CD14-positive monocyte (primary cell): Measurements from ENCODE around the gene BTD. TPM values are rescaled to one million over a fixed set of nuclear protein-coding genes. Genes with fewer than 3 reads are reported as not detected.

Source experiments
- DNase-seq, 3 donors: peaks; one replicate each; pipeline ENCODE4 v3.0.0-alpha.2; 2011 to 2022
- H2AFZ ChIP-seq: 2 replicates; pipeline ENCODE4 v1.6.0; 2012; ENCODE audit warnings: mild to moderate bottlenecking, low read depth, low read length, inconsistent platforms; ENCODE audit not compliant: insufficient read depth, poor library complexity, severe bottlenecking
- H3K27ac ChIP-seq, 2 donors: 1 replicate in 1 of 2; 2 replicates in 1 of 2; pipeline ENCODE4 v1.5.1; 2012 to 2013; ENCODE audit warnings: low read length in 2 of 2, control low read depth in 1 of 2, inconsistent platforms in 1 of 2, low read depth in 1 of 2, mild to moderate bottlenecking in 1 of 2
- H3K27me3 ChIP-seq, 2 donors: one replicate each; pipeline versions ENCODE4 v1.6.0 to v1.6.1; 2011 to 2013; ENCODE audit warnings: low read length in 2 of 2; ENCODE audit not compliant: control insufficient read depth in 2 of 2, insufficient read depth in 2 of 2
- H3K36me3 ChIP-seq, 2 donors: replicated peaks in 1 of 2; 1 replicate in 1 of 2; 2 replicates in 1 of 2; pipeline versions ENCODE4 v1.5.1 to v1.6.1; 2012 to 2013; ENCODE audit warnings: low read length in 2 of 2, control low read depth in 1 of 2, inconsistent platforms in 1 of 2, mild to moderate bottlenecking in 1 of 2; ENCODE audit not compliant: insufficient read depth in 2 of 2, control insufficient read depth in 1 of 2
- H3K4me1 ChIP-seq, 2 donors: 1 replicate in 1 of 2; 2 replicates in 1 of 2; pipeline versions ENCODE4 v1.5.1 to v1.6.1; 2012 to 2013; ENCODE audit warnings: low read length in 2 of 2, control low read depth in 1 of 2, inconsistent platforms in 1 of 2, mild to moderate bottlenecking in 1 of 2, moderate library complexity in 1 of 2; ENCODE audit not compliant: insufficient read depth in 2 of 2, control insufficient read depth in 1 of 2
- H3K4me2 ChIP-seq: replicated peaks from 2 replicates; pipeline ENCODE3; 2012; ENCODE audit warnings: low read length, moderate library complexity, mild to moderate bottlenecking; ENCODE audit not compliant: poor library complexity, severe bottlenecking; ENCODE audit errors: extremely low read depth
- H3K4me3 ChIP-seq, 3 experiments: fragments of 200-600 bp in 1 of 3; sonication (generic) in 1 of 3; replicated peaks in 1 of 3; 1 replicate in 2 of 3; 2 replicates in 1 of 3; pipeline ENCODE4 v1.5.1; 2011 to 2013; ENCODE audit warnings: low read length in 3 of 3, mild to moderate bottlenecking in 3 of 3, control low read depth in 2 of 3, low read depth in 2 of 3, inconsistent platforms in 1 of 3, moderate library complexity in 1 of 3
- H3K79me2 ChIP-seq: 2 replicates; pipeline ENCODE4 v1.6.0; 2012; ENCODE audit warnings: mild to moderate bottlenecking, control low read depth, inconsistent platforms, low read length, moderate library complexity; ENCODE audit not compliant: insufficient read depth
- H3K9ac ChIP-seq: 2 replicates; pipeline ENCODE4 v1.6.0; 2017; ENCODE audit warnings: low read length, mild to moderate bottlenecking; ENCODE audit not compliant: insufficient read depth, poor library complexity, severe bottlenecking
- H3K9me3 ChIP-seq, 2 donors: replicated peaks in 1 of 2; 1 replicate in 1 of 2; 2 replicates in 1 of 2; pipeline versions ENCODE4 v1.5.1 to v1.6.1; 2012 to 2013; ENCODE audit warnings: low read length in 2 of 2, control low read depth in 1 of 2; ENCODE audit not compliant: control insufficient read depth in 1 of 2, insufficient read depth in 1 of 2
- H4K20me1 ChIP-seq: 2 replicates; pipeline ENCODE4 v1.6.0; 2012; ENCODE audit warnings: mild to moderate bottlenecking, low read length, control low read depth, moderate library complexity; ENCODE audit not compliant: insufficient read depth
- H3K27ac Mint-ChIP-seq, 7 donors: one replicate each; pipeline ENCODE4 v1.8.0; 2020; ENCODE audit warnings: mild to moderate bottlenecking in 7 of 7, mixed read lengths in 7 of 7, moderate library complexity in 6 of 7, inconsistent platforms in 2 of 7
- H3K27me3 Mint-ChIP-seq, 3 donors: one replicate each; pipeline ENCODE4 v1.8.0; 2021 to 2022; ENCODE audit warnings: low read depth in 3 of 3, mild to moderate bottlenecking in 3 of 3, mixed read lengths in 3 of 3, moderate library complexity in 3 of 3, inconsistent platforms in 1 of 3
- H3K36me3 Mint-ChIP-seq, 2 donors: one replicate each; pipeline ENCODE4 v1.8.0; 2020; ENCODE audit warnings: mixed read lengths in 2 of 2, inconsistent platforms in 1 of 2, mild to moderate bottlenecking in 1 of 2
- H3K4me1 Mint-ChIP-seq: one replicate; pipeline ENCODE4 v1.8.0; 2020; ENCODE audit warnings: mild to moderate bottlenecking, mixed read lengths
- H3K4me3 Mint-ChIP-seq, 2 donors: one replicate each; pipeline ENCODE4 v1.8.0; 2020; ENCODE audit warnings: mild to moderate bottlenecking in 2 of 2, mixed read lengths in 2 of 2, moderate library complexity in 1 of 2
- H3K9me3 Mint-ChIP-seq, 7 donors: one replicate each; pipeline ENCODE4 v1.8.0; 2020 to 2022; ENCODE audit warnings: mixed read lengths in 7 of 7, mild to moderate bottlenecking in 6 of 7, moderate library complexity in 6 of 7, inconsistent platforms in 2 of 7
- CTCF ChIP-seq: fragments of 200-600 bp; IDR thresholded peaks from one replicate; pipeline ENCODE4 v1.8.0; 2022; ENCODE audit warnings: antibody characterized with exemption, mild to moderate bottlenecking
- WGBS: methylation state at CpG from one replicate; pipeline ENCODE4 v1.1.5; 2013; ENCODE audit warnings: missing lambda C conversion rate; ENCODE audit not compliant: insufficient coverage; 5-methylcytosine and 5-hydroxymethylcytosine counted together
- intact Hi-C, 2 donors: fragments of 100-400 bp; cut with micrococcal nuclease; formaldehyde crosslinking; loops; one replicate each; pipeline versions ENCODE4 v1.15.0 to v1.15.1; 2023
- polyA minus RNA-seq: library from RNA; depleted of rRNA, polyadenylated mRNA; stranded (reverse); fragments of >200 nt; gene quantifications from 2 replicates; pipeline ENCODE4 v1.2.3, GENCODE V29; 2012
- polyA plus RNA-seq, 3 donors: library from polyadenylated mRNA; depleted of rRNA in 1 of 3; unstranded in 2 of 3; stranded (reverse) in 1 of 3; fragments of 300-500 nt in 2 of 3; fragments of >200 nt in 1 of 3; fragmentation: Illumina TruSeq in 2 of 3; gene quantifications; 1 replicate in 2 of 3; 2 replicates in 1 of 3; pipeline ENCODE4 v1.2.3, GENCODE V29; 2012 to 2021
- total RNA-seq, 12 experiments: library from RNA in 1 of 12; stranded (reverse) in 1 of 12; fragments of 120-200 nt in 1 of 12; gene quantifications; one replicate each; pipeline ENCODE4 v1.2.4 and lab custom pipeline; 2013 to 2026; ENCODE audit warnings: mixed read lengths in 6 of 12, inconsistent platforms in 1 of 12

BTD gene
- 13.1 TPM for total RNA-seq (2013)
- polyA plus RNA-seq (10 to 100 TPM; 13.2 to 24.0 (median 19.3) TPM), polyA minus RNA-seq (10.0 and 10.5 TPM in 2 replicates), total RNA-seq (lab: John Stamatoyannopoulos, UW) (18.5 to 64.3 (median 26.3) reads per million in 11 experiments)

GRCh38 chr3:15601399-15602145, at the start of gene BTD, which contains the start of gene HACL1:
BTD (plus strand) TSS chr3:15601745; CDS start chr3:15635440, 33,695 bp downstream.
HACL1 (minus strand) TSS chr3:15601569; CDS start chr3:15601463, 106 bp downstream.
- H3K4me3 ChIP-seq = peak within 1 kb of the TSS; percentile 61 to 91 (median 88)
- H3K27ac ChIP-seq = peak within 1 kb of the TSS; percentile 69 to 96
- peaks cover 9% of the 10 kb centered on the region for H3K79me2 ChIP-seq
- H2AFZ ChIP-seq = peak within 1 kb of the TSS; percentile 99
- Mint-ChIP-seq H3K9me3 (no peaks in the 10 kb centered on the region), H3K27me3 (no peaks in the 10 kb centered on the region), H3K27ac (peak within 1 kb of the TSS; percentile 94 to 100 (median 99)), H3K4me3 (peak within 1 kb of the TSS; percentile 96 to 98), H3K36me3 (peaks cover 28 to 30% of the 10 kb centered on the region in 2 donors), H3K4me1 (peaks cover 17% of the 10 kb centered on the region)
- H4K20me1 ChIP-seq = no peaks in the 10 kb centered on the region
- peaks cover 16 to 20% of the 10 kb centered on the region in 2 donors for H3K4me1 ChIP-seq
- H3K9ac ChIP-seq = peak within 1 kb of the TSS; percentile 78
- no peaks in the 10 kb centered on the region for H3K9me3 ChIP-seq
- intact Hi-C loops = loop anchor here (5.0 to 10.0 kb wide), 3 partner anchors 394 to 663 kb away; partner anchors contain the start of genes CAPN7 (in 1 of the 2), DPH3 (in 1 of the 2), NR2C2 (in 1 of the 2) and OXNAD1 (in 1 of the 2)
- peak; percentile 95 to 98 (median 96) for DNase-seq
- TF ChIP-seq CTCF = peak; percentile 27
- peak within 1 kb of the TSS; percentile 84 for H3K4me2 ChIP-seq
- H3K27me3 ChIP-seq = no peaks in the 10 kb centered on the region
- WGBS = under 1% methylated on average over 61 of the region's 61 CpGs
- H3K36me3 ChIP-seq = peaks cover 22 to 35% of the 10 kb centered on the region in 2 donors

- intact Hi-C loops = loop anchor here in 1 of 2 donors (10.0 kb wide), 3 partner anchors 107 to 347 kb away; partner anchors contain the start of gene CAPN7
- Histone ChIP-seq H3K36me3 (no peaks in the 10 kb centered on the region), H3K4me3 (no peak overlapping the region), H3K4me1 (peaks cover 20 to 23% of the 10 kb centered on the region in 2 donors), H3K27me3 (no peaks in the 10 kb centered on the region), H2AFZ (no peak overlapping the region), H3K79me2 (no peaks in the 10 kb centered on the region), H4K20me1 (no peaks in the 10 kb centered on the region), H3K9ac (no peak overlapping the region), H3K27ac (no peak overlapping the region), H3K9me3 (peaks cover under 1 to 5% of the 10 kb centered on the region in 2 donors), H3K4me2 (no peak overlapping the region)
- 100% methylated on average over 1 of the region's 1 CpG for WGBS
- peaks cover 4 to 12% of the 10 kb centered on the region in 2 donors for H3K36me3 Mint-ChIP-seq
- no peak for TF ChIP-seq CTCF
- no peak for DNase-seq
- H3K27me3 Mint-ChIP-seq = peaks cover 0 to 2% (median 0%) of the 10 kb centered on the region in 3 donors
- peak overlapping the region in 3 of 7 donors; percentile 4 to 69 (median 36) for H3K27ac Mint-ChIP-seq
- no peak overlapping the region for H3K4me3 Mint-ChIP-seq
- peaks cover under 1 to 12% (median 3%) of the 10 kb centered on the region in 7 donors for H3K9me3 Mint-ChIP-seq
- peaks cover 20% of the 10 kb centered on the region for H3K4me1 Mint-ChIP-seq
Measured at GRCh38 chr3:15551902-15552301, 49.6 kb upstream of the BTD start.
